Measurements from ENCODE around the gene KIF26A. TPM values are rescaled to one million over a fixed set of nuclear protein-coding genes. Genes with fewer than 3 reads are reported as not detected.

KIF26A gene
- total RNA-seq, 1 donor from 2014 or later = not detected

GRCh38 chr14:104142946-104143470, 4.6 kb downstream of the KIF26A start:
- Mint-ChIP-seq H3K36me3 (ENCODE audit: low read depth) (no peaks in the 10 kb centered on the region), H3K27me3 (peaks cover 14% of the 10 kb centered on the region), H3K27ac (no peak overlapping the region), H3K4me1 (no peaks in the 10 kb centered on the region), H3K9me3 (no peaks in the 10 kb centered on the region), H3K4me3 (no peak overlapping the region)
- CTCF ChIA-PET = no interaction called here
- intact Hi-C loops (cut with micrococcal nuclease) = no loop called here
- DNase-seq (peak; percentile 9), ATAC-seq (ENCODE audit: low read depth) (no peak)
- POLR2A ChIA-PET = no interaction called here
- TF ChIP-seq CTCF (IDR thresholded peaks at IDR 0.05) = no peak

GRCh38 chr14:104143521-104144452, 5.4 kb downstream of the KIF26A start:
- intact Hi-C loops (cut with micrococcal nuclease) = no loop called here
- peaks cover 16% of the 10 kb centered on the region for H3K27me3 Mint-ChIP-seq
- no peak overlapping the region for H3K4me3 Mint-ChIP-seq

GRCh38 chr14:104144453-104144790, 6.0 kb downstream of the KIF26A start:
- CTCF ChIA-PET = interaction anchor here (0.7 to 1.0 kb wide), 2 partner anchors 67 to 420 kb away, joined by 3 read pairs; no protein-coding TSS in a partner anchor
- no peaks in the 10 kb centered on the region for H3K36me3 Mint-ChIP-seq (ENCODE audit: low read depth)
- no peak for ATAC-seq (ENCODE audit: low read depth)
- intact Hi-C loops (cut with micrococcal nuclease) = no loop called here
- no peak overlapping the region for H3K27ac Mint-ChIP-seq
- TF ChIP-seq CTCF (IDR thresholded peaks at IDR 0.05) = no peak
- no peak overlapping the region for H3K4me3 Mint-ChIP-seq
- H3K27me3 Mint-ChIP-seq = peaks cover 16% of the 10 kb centered on the region
- no peak for DNase-seq
- no peaks in the 10 kb centered on the region for H3K4me1 Mint-ChIP-seq
- no peaks in the 10 kb centered on the region for H3K9me3 Mint-ChIP-seq
- POLR2A ChIA-PET = no interaction called here

More at GRCh38 chr14:104143521-104144452, 5.4 kb downstream of the KIF26A start:
- DNase-seq (peak; percentile 9), ATAC-seq (ENCODE audit: low read depth) (no peak)
- Mint-ChIP-seq H3K27ac (no peak overlapping the region), H3K9me3 (no peaks in the 10 kb centered on the region), H3K4me1 (no peaks in the 10 kb centered on the region), H3K36me3 (ENCODE audit: low read depth) (no peaks in the 10 kb centered on the region)
- no peak for TF ChIP-seq CTCF (IDR thresholded peaks at IDR 0.05)
- ChIA-PET POLR2A (no interaction called here), CTCF (no interaction called here)

GRCh38 chr14:104144911-104145825, 6.8 kb downstream of the KIF26A start:
- no peak overlapping the region for H3K27ac Mint-ChIP-seq
- H3K4me1 Mint-ChIP-seq = no peaks in the 10 kb centered on the region
- intact Hi-C loops (cut with micrococcal nuclease) = no loop called here
- ChIA-PET POLR2A (no interaction called here), CTCF (interaction anchor here (0.7 to 1.0 kb wide), 2 partner anchors 67 to 419 kb away, joined by 3 read pairs; no protein-coding TSS in a partner anchor)
- H3K4me3 Mint-ChIP-seq = no peak overlapping the region
- no peak for ATAC-seq (ENCODE audit: low read depth)
- peaks cover 14% of the 10 kb centered on the region for H3K27me3 Mint-ChIP-seq
- no peaks in the 10 kb centered on the region for H3K36me3 Mint-ChIP-seq (ENCODE audit: low read depth)
- H3K9me3 Mint-ChIP-seq = no peaks in the 10 kb centered on the region
- TF ChIP-seq CTCF (IDR thresholded peaks at IDR 0.05) = no peak
- peak; percentile 14 for DNase-seq

All from activated B cell treated with CpG ODN at 0.5 μM for 24 hours (primary cell).